ENCODE data around the gene MPPED2.

Gene MPPED2

GRCh38 chr11:30446520-30446919, 139.6 kb downstream of the MPPED2 start:
- peaks cover 71% of the 10 kb centered on the region for H3K4me1 Mint-ChIP-seq
- peaks cover 31% of the 10 kb centered on the region for H3K27me3 Mint-ChIP-seq (ENCODE audit: low read depth, poor library complexity)
- no peak overlapping the region for H3K4me3 Mint-ChIP-seq
- peak overlapping the region; percentile 77 for H3K27ac Mint-ChIP-seq
- TF ChIP-seq, protein P1, sequence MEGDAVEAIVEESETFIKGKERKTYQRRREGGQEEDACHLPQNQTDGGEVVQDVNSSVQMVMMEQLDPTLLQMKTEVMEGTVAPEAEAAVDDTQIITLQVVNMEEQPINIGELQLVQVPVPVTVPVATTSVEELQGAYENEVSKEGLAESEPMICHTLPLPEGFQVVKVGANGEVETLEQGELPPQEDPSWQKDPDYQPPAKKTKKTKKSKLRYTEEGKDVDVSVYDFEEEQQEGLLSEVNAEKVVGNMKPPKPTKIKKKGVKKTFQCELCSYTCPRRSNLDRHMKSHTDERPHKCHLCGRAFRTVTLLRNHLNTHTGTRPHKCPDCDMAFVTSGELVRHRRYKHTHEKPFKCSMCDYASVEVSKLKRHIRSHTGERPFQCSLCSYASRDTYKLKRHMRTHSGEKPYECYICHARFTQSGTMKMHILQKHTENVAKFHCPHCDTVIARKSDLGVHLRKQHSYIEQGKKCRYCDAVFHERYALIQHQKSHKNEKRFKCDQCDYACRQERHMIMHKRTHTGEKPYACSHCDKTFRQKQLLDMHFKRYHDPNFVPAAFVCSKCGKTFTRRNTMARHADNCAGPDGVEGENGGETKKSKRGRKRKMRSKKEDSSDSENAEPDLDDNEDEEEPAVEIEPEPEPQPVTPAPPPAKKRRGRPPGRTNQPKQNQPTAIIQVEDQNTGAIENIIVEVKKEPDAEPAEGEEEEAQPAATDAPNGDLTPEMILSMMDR (IDR thresholded peaks at IDR 0.05), result no peak
- no peaks in the 10 kb centered on the region for H3K36me3 Mint-ChIP-seq (ENCODE audit: low read depth)
- DNase-seq, result no peak
- no peaks in the 10 kb centered on the region for H3K9me3 Mint-ChIP-seq

DNA sequence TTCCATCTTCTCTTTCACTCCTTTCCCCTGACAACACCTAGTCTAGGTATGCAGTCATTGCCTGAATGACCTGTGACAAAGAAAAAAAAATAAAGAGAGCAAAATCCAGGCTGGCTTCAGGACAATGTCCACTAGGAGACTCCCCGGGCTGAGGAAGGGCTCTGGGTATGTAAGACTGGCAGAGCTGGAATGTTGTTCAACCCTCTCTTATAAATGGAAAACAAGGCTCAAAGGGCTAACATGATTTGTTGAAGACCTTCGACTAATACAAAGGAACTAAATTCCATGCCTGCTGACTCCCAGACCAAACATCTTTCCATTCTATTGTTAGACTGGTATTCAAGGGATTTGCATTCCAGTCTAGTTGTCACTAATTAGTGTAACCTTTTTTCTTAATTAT, 141.1 kb downstream of the MPPED2 start:
- H3K36me3 Mint-ChIP-seq (ENCODE audit: low read depth), result no peaks in the 10 kb centered on the region
- H3K4me1 Mint-ChIP-seq, result peaks cover 75% of the 10 kb centered on the region
- H3K27ac Mint-ChIP-seq, result no peak overlapping the region
- TF ChIP-seq, protein P1 (IDR thresholded peaks at IDR 0.05), result no peak
- DNase-seq, result no peak
- H3K4me3 Mint-ChIP-seq, result no peak overlapping the region
- H3K27me3 Mint-ChIP-seq (ENCODE audit: low read depth, poor library complexity), result peaks cover 26% of the 10 kb centered on the region
- H3K9me3 Mint-ChIP-seq, result no peaks in the 10 kb centered on the region

DNA sequence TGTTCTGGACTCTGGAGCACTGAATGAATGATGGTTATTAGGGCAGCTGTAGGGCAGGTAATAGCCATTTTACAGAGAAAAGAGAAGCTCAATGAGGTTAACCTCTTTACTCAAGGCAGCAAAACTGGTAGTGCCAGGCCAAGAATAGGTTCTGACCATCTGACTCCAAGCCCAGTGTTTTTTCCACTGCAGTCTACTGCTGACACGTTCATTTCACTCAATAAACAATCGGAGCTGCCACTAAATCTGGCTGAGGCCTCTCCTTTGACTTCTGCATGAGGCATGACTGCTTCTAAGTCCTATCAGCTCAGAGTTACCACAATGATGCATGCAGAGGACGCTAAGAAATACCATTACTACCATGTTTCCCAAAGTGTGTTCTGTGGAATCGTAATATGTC, 145.6 kb downstream of the MPPED2 start:
- Mint-ChIP-seq H3K9me3 (no peaks in the 10 kb centered on the region), H3K36me3 (ENCODE audit: low read depth) (no peaks in the 10 kb centered on the region), H3K27me3 (ENCODE audit: low read depth, poor library complexity) (peaks cover 12% of the 10 kb centered on the region), H3K27ac (no peak overlapping the region), H3K4me1 (peaks cover 61% of the 10 kb centered on the region), H3K4me3 (no peak overlapping the region)
- no peak for DNase-seq
- TF ChIP-seq, protein P1 (IDR thresholded peaks at IDR 0.05), result no peak

DNA sequence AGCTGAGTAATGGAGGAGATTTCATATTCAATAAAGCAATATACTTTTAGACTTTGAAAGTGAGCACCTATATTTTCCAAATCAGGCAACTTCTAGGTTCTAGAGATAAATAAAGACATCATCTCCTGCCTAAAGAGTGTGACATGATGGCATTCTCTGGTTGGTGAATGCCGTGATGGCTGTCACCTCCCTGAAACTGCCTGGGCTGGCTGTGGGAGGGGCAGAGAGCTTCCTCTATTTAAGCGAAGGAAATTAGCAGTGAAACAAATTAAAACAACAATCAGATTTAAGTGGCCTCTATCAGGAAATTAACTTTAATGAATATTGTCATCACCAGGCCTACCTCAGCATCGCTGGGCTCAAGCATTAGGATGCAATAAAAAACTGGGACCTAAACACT, 149.4 kb downstream of the MPPED2 start:
- Mint-ChIP-seq H3K4me3 (no peak overlapping the region), H3K9me3 (peaks cover 6% of the 10 kb centered on the region), H3K27me3 (ENCODE audit: low read depth, poor library complexity) (peaks cover 4% of the 10 kb centered on the region), H3K36me3 (ENCODE audit: low read depth) (peaks cover 5% of the 10 kb centered on the region), H3K4me1 (peaks cover 52% of the 10 kb centered on the region), H3K27ac (no peak overlapping the region)
- TF ChIP-seq, protein P1 (IDR thresholded peaks at IDR 0.05), result no peak
- DNase-seq, result no peak

GRCh38 chr11:30435488-30435887, 150.7 kb downstream of the MPPED2 start:
- no peak overlapping the region for H3K4me3 Mint-ChIP-seq
- H3K27me3 Mint-ChIP-seq (ENCODE audit: low read depth, poor library complexity), result no peaks in the 10 kb centered on the region
- peaks cover 5% of the 10 kb centered on the region for H3K36me3 Mint-ChIP-seq (ENCODE audit: low read depth)
- peaks cover 39% of the 10 kb centered on the region for H3K4me1 Mint-ChIP-seq
- no peak overlapping the region for H3K27ac Mint-ChIP-seq
- no peak for DNase-seq
- TF ChIP-seq, protein P1 (IDR thresholded peaks at IDR 0.05), result no peak
- H3K9me3 Mint-ChIP-seq, result peaks cover 6% of the 10 kb centered on the region

- H3K27ac Mint-ChIP-seq, result no peak overlapping the region
Observed at GRCh38 chr11:30434901-30435300, 151.3 kb downstream of the MPPED2 start.

More at GRCh38 chr11:30434901-30435300, 151.3 kb downstream of the MPPED2 start:
- Mint-ChIP-seq H3K9me3 (peaks cover 6% of the 10 kb centered on the region), H3K4me1 (peaks cover 36% of the 10 kb centered on the region), H3K36me3 (ENCODE audit: low read depth) (peaks cover 5% of the 10 kb centered on the region), H3K4me3 (no peak overlapping the region), H3K27me3 (ENCODE audit: low read depth, poor library complexity) (no peaks in the 10 kb centered on the region)
- TF ChIP-seq, protein P1 (IDR thresholded peaks at IDR 0.05), result no peak
- no peak for DNase-seq
